Measurements from ENCODE around the gene MDN1.
A peak's percentile ranks its signal among the peaks of the same experiment; 100 is the strongest.

MDN1 gene

GRCh38 chr6:89612121-89612520 is 207.5 kb downstream of the MDN1 start:
- TF ChIP-seq TOX (CRISPR knock-in tag; IDR thresholded peaks at IDR 0.05; ENCODE audit: borderline replicate concordance) (no peak), ZFP30 (CRISPR knock-in tag; IDR thresholded peaks at IDR 0.05) (no peak), CREB5 (CRISPR knock-in tag; IDR thresholded peaks at IDR 0.05; ENCODE audit: low read depth) (no peak), ZNF8 (CRISPR knock-in tag; IDR thresholded peaks at IDR 0.05) (no peak)

GRCh38 chr6:89611666-89612065 is 207.9 kb downstream of the MDN1 start:
- TF ChIP-seq RARB (CRISPR knock-in tag; IDR thresholded peaks at IDR 0.05) (no peak), PPARA (CRISPR knock-in tag; IDR thresholded peaks at IDR 0.05; ENCODE audit: borderline replicate concordance) (no peak), GLIS3 (CRISPR knock-in tag; IDR thresholded peaks at IDR 0.05) (no peak), ZNF8 (CRISPR knock-in tag; IDR thresholded peaks at IDR 0.05) (no peak), BACH2 (CRISPR knock-in tag; IDR thresholded peaks at IDR 0.05; ENCODE audit: borderline replicate concordance) (no peak), CSDC2 (CRISPR knock-in tag; IDR thresholded peaks at IDR 0.05) (no peak), ARNTL (CRISPR knock-in tag; IDR thresholded peaks at IDR 0.05; ENCODE audit: borderline replicate concordance, low read depth) (no peak), SNAI2 (CRISPR knock-in tag; IDR thresholded peaks at IDR 0.05) (no peak), ZFP3 (CRISPR knock-in tag; IDR thresholded peaks at IDR 0.05) (no peak), TCF4 (CRISPR knock-in tag; IDR thresholded peaks at IDR 0.05; ENCODE audit: borderline replicate concordance) (no peak)
- TF ChIP-seq, protein P1, sequence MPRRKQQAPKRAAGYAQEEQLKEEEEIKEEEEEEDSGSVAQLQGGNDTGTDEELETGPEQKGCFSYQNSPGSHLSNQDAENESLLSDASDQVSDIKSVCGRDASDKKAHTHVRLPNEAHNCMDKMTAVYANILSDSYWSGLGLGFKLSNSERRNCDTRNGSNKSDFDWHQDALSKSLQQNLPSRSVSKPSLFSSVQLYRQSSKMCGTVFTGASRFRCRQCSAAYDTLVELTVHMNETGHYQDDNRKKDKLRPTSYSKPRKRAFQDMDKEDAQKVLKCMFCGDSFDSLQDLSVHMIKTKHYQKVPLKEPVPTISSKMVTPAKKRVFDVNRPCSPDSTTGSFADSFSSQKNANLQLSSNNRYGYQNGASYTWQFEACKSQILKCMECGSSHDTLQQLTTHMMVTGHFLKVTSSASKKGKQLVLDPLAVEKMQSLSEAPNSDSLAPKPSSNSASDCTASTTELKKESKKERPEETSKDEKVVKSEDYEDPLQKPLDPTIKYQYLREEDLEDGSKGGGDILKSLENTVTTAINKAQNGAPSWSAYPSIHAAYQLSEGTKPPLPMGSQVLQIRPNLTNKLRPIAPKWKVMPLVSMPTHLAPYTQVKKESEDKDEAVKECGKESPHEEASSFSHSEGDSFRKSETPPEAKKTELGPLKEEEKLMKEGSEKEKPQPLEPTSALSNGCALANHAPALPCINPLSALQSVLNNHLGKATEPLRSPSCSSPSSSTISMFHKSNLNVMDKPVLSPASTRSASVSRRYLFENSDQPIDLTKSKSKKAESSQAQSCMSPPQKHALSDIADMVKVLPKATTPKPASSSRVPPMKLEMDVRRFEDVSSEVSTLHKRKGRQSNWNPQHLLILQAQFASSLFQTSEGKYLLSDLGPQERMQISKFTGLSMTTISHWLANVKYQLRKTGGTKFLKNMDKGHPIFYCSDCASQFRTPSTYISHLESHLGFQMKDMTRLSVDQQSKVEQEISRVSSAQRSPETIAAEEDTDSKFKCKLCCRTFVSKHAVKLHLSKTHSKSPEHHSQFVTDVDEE (CRISPR knock-in tag; IDR thresholded peaks at IDR 0.05), result no peak
- ATAC-seq, result 0 out of 3 replicates have a peak, but pooled peaks have one; percentile 31

More at GRCh38 chr6:89612121-89612520, 207.5 kb downstream of the MDN1 start:
- no peak for ATAC-seq

DNA sequence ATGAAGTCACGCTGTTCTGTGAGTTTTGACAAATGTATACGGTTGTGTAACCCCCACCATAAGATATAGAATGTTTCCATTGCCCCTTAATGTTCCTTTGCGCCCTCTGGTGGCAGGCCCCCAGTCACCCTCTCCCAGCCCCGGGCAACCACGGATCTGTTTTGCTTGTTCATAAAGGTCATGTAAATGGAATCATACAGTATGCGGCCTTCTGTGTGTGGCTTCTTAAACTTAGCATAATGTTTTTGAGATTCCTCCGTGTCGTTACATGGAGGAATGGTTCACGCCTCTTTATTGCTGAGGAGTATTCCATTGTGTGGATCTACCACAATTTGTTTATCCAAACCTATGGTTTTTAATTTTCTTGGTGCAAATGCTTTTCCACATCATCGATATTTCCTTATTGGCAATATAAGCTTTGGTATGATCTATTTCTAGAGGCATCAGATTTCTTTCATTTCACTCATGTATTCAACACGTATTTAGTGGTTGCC is 209.4 kb downstream of the MDN1 start:
- ATAC-seq, result peak; percentile 71
- no peak for TF ChIP-seq ZNF70 (CRISPR knock-in tag; IDR thresholded peaks at IDR 0.05)
- TF ChIP-seq CREB5 (CRISPR knock-in tag; IDR thresholded peaks at IDR 0.05; ENCODE audit: low read depth), result no peak
- no peak for TF ChIP-seq PPARA (CRISPR knock-in tag; IDR thresholded peaks at IDR 0.05; ENCODE audit: borderline replicate concordance)
- TF ChIP-seq, protein P2, sequence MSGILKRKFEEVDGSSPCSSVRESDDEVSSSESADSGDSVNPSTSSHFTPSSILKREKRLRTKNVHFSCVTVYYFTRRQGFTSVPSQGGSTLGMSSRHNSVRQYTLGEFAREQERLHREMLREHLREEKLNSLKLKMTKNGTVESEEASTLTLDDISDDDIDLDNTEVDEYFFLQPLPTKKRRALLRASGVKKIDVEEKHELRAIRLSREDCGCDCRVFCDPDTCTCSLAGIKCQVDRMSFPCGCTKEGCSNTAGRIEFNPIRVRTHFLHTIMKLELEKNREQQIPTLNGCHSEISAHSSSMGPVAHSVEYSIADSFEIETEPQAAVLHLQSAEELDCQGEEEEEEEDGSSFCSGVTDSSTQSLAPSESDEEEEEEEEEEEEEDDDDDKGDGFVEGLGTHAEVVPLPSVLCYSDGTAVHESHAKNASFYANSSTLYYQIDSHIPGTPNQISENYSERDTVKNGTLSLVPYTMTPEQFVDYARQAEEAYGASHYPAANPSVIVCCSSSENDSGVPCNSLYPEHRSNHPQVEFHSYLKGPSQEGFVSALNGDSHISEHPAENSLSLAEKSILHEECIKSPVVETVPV (CRISPR knock-in tag; IDR thresholded peaks at IDR 0.05), result no peak
- no peak for TF ChIP-seq ZFP30 (CRISPR knock-in tag; IDR thresholded peaks at IDR 0.05)
- TF ChIP-seq, protein P3, sequence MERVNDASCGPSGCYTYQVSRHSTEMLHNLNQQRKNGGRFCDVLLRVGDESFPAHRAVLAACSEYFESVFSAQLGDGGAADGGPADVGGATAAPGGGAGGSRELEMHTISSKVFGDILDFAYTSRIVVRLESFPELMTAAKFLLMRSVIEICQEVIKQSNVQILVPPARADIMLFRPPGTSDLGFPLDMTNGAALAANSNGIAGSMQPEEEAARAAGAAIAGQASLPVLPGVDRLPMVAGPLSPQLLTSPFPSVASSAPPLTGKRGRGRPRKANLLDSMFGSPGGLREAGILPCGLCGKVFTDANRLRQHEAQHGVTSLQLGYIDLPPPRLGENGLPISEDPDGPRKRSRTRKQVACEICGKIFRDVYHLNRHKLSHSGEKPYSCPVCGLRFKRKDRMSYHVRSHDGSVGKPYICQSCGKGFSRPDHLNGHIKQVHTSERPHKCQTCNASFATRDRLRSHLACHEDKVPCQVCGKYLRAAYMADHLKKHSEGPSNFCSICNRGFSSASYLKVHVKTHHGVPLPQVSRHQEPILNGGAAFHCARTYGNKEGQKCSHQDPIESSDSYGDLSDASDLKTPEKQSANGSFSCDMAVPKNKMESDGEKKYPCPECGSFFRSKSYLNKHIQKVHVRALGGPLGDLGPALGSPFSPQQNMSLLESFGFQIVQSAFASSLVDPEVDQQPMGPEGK (CRISPR knock-in tag; IDR thresholded peaks at IDR 0.05; ENCODE audit: borderline replicate concordance), result no peak
- TF ChIP-seq ZNF565 (CRISPR knock-in tag; conservative IDR thresholded peaks at IDR 0.05; ENCODE audit: low read depth), result no peak
- TF ChIP-seq CSDC2 (CRISPR knock-in tag; IDR thresholded peaks at IDR 0.05), result no peak
- TF ChIP-seq ISL1 (CRISPR knock-in tag; IDR thresholded peaks at IDR 0.05), result no peak
- no peak for TF ChIP-seq SNAI2 (CRISPR knock-in tag; IDR thresholded peaks at IDR 0.05)

GRCh38 chr6:89605861-89606260 is 213.7 kb downstream of the MDN1 start:
- ATAC-seq, result no peak
- no peak for TF ChIP-seq ZC3H10 (CRISPR knock-in tag; IDR thresholded peaks at IDR 0.05)
